SW 1271 (cell line): ENCODE measurements around the gene C14orf119.

Experiments
- DNase-seq, 2 experiments: peaks; one replicate each; lab custom pipeline; 2025; lab: John Stamatoyannopoulos, UW

C14orf119 gene

DNA sequence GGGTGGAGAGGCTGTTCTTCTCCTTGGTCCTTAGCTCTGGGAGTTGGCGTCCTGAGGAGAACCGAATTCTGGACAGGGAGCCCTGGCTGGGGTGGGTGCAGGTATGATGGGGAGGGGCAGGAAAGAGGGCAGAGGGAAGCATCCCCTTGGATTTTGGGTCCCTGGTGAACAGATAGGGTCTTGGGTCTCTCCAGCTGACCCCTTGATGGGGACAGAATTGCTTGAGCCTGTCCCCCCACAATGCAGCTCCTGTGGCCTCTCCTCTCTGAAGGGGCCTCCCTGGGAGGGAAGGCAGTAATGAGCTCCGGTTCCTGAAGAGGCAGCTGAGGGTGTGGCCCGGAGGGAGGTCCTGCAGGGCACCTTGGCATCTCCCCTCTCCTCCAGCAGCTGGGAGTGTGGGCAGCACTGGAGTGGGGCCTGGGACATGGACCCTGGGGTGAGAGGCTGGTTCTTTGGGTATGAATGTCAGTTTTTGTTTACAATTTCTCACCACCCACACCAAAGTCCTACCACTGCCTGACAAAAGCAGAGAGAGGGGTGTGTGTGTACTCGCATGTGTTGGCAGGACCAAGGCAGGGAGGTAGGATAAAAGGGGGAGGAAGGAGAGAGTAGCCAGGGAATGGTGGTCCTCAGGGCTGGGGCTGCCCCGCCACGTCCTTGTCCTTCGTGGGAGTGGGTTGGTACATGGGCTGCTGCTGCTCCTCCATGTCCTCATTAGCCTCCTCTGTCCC is 31.4 kb downstream of the C14orf119 start:
- DNase-seq, result no peak

DNA sequence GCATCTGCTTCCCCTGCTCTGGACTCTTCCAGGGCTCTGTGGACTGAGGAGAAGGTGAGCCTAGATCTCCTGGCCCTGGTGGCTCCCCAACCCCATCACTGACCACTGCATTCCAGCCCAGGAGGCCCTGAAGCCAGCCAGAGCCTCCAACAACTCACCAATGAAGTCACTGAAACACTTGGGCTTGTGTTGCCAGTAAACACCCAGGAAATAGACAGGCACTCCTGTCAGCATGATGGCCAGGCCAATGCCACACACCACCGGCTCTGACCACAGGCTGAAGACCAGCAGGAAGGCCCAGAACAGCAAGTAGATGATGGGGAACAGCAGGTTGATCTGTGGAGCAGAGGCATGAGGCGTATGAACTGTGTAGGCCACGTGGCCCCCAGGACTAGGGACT is 32.6 kb downstream of the C14orf119 start:
- no peak for DNase-seq

DNA sequence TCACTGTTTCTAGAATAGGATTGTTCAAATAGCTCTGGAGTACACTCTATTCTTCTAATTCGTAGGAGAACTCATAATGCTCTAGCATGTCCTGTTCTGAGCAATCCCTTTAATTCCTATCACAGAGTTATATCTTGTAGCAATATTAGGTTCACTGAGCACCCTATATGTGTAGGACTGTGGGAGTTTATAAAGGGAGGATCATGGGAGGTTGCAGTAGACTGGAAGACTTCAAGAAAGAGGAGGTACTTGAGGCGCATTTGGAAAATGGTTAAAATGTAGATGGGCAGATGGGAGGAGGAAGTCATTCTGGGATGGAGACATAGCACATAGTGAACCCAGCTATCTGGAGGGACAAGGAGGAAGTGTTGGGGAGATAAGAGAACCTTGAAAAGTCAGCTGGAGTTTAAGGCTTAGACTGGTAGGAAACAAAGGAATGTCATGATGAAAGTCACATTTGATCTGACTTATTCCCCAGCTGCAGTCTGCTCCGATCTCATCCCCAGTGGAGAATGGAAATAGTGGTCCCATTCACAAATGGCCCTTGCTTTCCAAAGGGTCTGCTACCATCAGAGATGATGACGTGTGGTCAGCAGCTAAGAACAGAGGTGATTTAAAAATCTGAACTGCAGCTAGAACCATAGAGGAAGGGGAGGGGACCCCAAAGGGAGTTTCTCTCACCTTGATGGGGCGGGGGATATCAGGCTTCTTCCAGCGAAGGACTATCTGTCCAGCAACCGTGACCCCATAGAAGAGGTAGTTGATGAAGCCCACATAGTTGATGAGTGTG is 33.9 kb downstream of the C14orf119 start:
- no peak for DNase-seq

DNA sequence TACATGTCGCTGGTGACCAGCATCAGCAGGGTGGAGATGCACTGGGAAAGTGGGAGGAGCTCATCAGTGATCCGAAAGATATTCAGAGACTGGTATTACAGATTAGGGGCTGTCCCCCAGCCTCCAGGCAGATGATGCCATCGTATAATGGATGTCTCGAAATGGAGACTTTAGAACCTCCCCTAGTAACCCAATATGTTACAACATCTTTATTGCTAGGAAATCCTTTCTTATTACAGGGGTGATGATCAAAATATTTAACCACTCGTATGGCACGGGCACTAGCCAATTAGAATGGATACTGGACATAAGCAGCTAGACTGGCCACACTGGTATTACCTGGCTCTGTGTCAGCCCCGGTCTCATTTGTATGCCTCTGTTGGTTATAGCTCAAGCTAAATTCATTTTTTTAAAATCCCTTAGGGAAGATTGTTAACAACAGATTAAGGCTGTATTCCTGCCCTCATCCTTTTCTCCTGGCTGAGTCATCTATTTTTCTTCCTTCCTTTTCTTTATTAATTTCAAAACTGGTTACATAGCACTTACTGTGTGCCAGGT is 34.5 kb downstream of the C14orf119 start:
- no peak for DNase-seq

DNA sequence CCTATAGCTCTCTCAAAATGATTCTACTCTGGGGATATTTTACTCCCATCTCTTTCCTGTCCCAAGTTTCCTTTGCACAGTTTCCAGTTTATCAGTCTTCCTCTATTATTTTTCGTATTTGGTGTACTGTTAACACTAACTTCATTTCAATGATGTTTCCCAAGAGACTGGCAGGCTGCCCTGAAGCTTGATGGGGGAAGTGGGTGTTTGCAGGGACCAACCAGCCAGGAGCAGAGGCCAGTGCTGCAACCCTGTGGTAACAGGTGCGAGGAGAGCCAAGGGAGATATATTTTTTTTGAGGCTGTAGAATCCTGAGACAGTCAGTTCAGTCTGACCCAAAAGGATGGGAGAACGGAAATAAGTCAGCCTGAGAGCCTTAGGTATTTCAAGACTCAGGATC is 35.6 kb downstream of the C14orf119 start:
- DNase-seq, result no peak

DNA sequence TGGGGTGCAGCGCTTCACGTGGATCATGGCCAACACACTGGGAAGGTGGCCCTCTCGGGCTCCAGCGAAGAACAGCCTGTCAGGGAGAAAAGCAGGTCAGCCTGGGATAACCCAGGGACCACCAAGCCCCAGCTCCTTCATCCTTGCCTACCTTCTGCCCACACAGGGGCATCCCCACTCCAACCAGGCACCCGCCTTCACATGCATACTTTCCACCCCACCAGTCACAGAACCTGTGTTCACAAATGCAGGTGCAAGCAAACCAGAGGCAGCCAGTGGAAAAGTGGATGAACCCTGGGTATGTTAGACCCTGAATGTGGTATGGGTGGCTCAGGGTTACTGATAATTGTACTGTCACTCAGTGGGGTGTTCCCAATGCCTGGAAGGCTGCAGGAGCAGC is 36.2 kb downstream of the C14orf119 start:
- no peak for DNase-seq

DNA sequence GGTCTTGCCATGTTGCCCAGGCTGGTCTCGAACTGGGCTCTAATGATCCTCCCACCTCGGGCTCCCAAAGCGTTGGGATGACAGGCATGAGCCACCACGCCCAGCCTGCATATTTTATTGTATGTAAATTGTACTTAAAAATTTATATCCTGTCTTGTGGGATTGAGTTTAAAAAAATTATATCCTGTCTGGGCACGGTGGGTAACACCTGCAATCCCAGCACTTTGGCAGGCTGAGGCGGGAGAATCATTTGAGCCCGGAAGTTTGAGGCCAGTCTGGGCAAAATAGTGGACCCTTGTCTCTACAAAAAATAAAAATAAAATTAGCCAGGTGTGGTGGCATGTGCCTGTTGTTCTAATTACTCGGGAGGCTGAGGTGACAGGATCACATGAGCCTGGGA is 37.7 kb downstream of the C14orf119 start:
- no peak for DNase-seq

DNA sequence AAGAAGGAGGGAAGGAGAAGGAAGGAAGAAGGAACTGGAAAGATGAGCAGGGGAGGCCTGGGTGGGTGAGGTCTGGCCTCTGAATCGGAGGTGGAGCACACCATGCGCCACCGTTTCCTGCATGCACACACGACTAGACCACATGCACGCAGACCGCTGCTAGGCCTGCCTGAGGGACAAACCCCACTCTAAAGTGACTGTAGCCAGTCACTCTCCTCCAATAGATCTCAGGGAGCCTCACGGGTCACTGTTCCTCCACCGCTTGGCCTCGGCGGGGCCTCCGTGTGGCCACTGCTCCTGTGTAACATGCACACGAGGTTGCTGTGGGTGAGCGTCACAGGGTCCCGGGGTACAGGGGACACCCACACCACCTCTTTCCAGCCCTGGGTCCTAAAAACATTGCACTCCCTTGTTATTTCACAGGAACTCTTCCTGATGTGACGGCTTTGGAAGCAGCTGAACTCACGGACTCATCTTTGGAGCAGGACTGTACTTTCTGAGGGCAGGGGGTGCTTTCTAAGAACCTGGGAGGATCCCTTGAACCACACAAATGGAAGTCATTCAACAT is 41.3 kb downstream of the C14orf119 start:
- DNase-seq, result no peak

DNA sequence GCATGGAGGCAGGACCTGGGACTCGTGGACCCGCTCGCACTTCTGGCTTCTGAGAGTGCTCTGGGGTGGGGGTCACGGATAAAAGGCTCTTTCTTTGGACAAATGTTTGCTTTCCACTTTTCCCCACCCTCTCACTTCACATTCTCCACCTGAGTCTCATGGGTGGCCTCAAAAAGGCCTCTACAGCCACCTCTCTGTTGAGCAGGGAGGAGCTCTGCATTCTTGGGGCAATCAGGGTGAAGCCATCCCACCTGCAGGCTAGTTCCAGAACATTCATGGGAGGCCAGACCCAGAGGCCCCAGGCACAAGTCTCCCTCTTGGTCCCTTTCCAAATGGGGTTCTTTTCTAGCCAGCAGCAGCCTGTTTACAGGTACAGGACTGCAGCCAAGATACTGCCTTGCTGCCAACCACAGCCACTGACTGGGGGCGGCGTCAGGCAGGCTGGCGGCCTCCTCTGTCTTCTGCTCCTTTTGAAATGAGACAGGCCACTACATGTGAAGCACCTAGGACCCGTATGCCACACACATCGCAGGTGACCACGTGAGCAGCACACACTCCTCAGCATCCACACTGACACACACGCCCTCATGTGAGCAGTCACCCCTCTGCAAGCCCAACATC is 42.0 kb downstream of the C14orf119 start:
- DNase-seq, result no peak

DNA sequence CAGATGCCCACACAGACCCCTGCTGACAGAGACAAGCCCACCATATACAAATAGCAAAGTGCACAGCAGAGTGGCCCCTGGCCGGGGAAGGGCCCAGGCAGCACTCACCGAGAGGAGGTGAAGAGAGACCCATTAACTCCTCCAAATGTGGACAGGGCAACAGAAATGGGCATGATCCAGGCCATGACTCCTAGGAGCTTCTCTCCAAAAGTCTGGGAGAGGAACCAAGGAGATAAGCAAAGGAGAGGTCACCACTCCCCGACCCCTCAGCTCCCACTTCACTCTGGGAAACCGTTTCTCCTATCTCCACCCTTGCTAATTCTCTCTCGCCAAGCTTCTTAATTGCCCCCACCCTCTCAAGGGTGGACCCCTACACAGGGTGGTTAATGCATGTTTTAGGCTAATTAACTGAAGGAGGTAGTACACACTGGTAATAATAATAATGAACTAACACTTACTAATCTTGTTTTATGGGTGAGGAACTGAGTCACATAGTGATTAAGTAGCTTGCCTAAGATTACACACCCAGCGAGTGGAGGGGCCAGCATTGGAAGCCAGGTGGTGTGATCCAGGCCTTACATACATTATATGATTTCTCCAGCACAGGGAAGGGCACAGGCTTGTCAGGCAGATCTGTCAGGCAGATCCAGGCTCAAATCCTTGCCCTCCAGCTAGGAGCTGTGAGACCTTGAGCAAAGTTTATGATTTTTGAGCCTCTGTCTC is 42.7 kb downstream of the C14orf119 start:
- DNase-seq, result no peak

DNA sequence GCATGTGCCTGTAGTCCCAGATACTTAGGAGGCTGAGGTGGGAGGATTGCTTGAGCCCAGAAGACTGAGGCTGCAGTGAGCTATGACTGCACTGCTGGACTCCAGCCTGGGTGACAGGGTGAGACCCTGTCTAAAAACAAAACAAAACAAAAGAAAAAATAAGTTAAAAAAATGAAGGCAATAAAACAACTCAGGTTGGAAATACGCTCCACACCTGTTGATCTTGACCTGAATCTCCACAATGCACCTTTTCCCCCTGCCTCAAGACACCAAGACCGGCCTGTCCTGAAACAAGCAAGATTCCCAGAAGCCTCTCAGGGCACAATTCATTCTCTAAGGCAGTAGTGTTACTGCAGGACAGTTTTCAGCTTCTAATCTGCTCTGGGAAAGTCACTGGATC is 44.6 kb downstream of the C14orf119 start:
- DNase-seq, result no peak

DNA sequence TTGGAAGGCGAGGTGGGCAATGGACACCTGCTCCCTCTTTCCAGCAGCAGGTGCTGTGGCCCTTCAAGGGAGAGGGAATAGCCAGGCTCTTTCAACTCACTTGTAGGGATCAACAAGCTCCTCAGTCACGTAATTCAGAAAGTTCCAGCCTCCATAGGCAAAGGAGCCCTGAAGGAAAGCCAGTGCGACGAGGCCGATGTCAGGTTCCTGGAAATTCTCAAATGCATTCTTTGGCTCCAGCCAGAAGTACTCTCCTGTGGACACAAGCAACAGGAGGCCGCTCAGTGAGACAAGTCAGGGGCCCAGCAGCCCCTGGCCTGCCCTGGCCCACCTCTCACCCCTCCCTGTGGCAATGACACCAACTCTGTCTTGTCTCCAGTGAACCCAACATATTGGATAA is 45.1 kb downstream of the C14orf119 start:
- DNase-seq, result no peak

DNA sequence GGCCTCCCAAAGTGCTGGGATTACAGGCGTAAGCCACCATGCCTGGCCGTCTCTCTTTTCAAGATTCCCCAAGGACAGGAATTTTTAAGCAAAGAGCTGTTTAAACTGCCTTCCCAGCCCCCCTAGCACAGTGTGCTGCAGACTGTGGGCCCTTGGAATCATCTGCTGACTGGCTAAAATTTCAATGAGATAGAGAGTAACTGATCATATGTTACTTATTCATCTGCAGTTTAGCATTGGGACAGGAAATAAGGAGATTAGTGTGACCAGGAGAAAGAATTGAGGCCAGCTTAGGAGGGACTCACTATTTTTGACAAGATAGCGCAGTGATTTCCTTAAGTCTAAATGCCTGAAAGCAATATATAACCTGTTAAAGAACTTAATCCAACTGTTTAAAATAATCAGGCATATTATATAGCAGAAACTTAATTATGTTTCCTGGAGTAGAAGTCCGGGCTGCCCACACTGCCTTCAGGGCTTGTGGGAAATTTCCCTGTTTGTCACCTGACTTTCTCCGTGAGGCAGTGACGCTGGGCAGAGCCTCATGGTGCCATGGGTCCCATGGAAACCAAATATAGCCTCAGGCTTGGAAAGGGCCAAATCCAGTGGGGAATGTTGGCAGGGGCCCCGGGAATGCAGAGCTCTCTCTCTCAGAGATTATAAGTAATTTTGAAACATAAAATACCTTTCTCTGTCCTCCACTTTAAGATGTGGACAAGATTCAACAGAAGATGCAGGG is 46.6 kb downstream of the C14orf119 start:
- no peak for DNase-seq

DNA sequence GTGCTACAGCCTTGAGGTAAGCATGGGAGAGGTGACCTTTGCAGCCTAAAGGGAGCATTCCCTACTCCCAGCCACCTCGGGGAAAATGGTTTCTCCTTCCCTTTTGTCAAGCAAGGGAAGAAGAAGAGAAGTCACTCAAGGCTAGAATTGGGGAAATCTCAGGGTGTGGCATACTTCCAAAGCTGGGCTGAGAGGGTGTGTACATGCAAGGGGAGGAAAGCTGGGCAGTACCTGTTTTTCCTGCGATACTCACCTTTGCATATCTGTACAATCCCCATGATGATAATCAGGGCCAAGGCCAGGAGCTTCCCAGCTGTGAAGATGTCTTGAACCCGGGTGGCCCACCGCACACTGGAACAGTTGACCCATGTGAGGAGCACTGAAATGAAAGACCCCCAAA is 47.5 kb downstream of the C14orf119 start:
- DNase-seq, result no peak

DNA sequence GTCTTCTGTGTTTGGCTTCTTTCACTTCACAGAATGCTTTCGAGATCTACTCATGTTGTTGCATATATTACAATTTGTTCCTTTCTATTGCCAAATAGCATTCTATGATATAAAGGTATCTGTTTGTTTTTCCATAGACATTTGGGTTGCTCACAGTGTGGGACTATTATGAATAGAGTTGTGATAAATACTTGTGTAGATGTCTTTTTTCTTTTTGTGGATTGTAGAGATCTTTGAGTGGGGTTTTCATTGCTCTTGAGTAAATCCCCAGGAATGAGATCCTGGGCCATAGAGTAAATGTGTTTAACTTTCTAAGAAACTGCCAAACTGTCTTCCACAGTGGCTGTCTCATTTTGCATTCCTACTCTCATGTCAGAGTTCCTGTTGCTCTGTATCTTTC is 48.6 kb downstream of the C14orf119 start:
- DNase-seq, result no peak

DNA sequence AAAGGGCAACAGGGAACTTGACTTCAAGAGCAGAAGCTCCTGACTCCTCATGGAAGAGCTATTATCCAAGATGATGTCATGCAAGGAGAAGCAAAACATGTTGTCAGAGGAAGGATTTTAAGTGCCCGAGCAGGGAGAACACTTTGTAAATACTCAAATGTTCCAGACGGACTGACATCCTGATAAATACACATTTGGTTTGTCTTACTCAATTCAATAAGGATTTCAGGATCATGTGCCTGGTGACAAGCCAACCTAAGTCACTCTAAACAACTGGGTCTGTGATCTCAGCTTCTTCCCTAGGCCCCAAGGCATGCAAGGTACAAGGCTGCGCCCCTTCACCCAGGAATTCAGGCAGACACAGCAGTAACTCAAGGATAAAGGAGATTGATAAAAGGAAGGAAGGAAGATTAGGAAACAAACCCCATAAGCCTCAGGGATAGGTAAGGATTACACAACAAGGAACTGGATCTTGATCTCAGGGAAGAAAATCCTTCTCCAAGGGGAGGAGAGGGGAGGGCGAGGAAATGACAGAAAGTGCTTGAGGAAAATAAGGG is 50.6 kb downstream of the C14orf119 start:
- no peak for DNase-seq

DNA sequence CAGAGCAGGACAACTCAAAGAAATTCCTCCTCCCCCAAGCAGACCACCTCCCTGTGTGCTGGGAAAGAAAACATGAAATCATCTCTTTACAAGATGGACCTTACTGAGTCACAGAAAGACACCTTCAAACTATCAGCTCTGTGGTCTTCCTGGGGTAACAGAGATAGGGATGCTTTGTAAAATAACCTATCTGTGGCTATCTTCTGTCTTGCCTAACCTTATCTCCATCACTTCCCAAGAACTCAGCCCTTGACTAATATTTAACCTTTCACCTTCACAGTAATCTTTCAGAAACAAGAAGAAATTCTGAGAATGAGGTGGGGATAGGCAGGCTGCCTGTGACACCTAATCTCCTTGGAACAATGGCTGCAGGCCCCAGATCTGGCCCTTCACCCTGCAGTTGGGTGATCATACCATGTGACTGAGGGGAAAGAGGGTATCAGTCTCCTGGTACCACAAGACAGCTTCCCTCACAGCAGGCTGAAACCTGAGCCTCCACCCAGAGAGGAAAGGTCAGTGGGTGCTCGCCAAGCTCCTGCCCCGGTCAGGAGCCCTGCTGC is 51.1 kb downstream of the C14orf119 start:
- no peak for DNase-seq

DNA sequence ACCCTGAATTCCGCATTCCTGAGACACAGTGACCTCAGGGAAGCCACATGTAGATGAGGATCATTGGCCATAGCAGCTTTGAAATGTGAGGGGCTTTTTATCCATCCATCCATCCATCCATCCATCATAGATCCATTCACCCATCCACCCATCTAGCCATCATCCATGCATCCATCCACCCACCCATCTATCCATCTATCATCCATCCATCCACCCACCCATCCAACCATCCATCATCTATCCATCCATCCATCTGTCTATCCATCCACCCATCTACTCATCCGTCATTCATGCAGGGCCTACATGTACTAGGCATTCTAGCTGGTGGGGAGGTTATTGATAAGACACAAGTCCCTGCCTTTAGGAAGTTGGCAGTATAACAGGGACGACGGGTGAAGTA is 51.7 kb downstream of the C14orf119 start:
- DNase-seq, result no peak

DNA sequence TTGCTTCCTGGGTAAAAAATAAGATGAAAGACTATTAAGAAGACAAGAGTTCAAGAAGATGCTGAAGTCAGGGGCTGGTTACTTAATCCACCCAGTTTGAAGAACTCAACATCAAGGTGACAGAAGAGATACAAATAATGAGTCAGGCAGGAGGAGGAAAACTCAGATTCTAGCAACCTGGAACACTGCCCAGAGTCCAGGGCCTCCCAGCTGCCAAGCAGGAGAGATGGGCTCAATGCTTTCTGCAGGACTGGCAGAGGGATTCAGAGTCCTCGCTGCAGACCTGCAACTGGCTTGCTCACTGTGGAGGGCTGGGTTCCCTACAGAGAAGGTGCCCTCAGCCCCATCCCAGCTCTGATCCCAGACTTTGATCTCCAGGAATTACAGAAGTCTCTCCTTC is 52.4 kb downstream of the C14orf119 start:
- DNase-seq, result no peak

DNA sequence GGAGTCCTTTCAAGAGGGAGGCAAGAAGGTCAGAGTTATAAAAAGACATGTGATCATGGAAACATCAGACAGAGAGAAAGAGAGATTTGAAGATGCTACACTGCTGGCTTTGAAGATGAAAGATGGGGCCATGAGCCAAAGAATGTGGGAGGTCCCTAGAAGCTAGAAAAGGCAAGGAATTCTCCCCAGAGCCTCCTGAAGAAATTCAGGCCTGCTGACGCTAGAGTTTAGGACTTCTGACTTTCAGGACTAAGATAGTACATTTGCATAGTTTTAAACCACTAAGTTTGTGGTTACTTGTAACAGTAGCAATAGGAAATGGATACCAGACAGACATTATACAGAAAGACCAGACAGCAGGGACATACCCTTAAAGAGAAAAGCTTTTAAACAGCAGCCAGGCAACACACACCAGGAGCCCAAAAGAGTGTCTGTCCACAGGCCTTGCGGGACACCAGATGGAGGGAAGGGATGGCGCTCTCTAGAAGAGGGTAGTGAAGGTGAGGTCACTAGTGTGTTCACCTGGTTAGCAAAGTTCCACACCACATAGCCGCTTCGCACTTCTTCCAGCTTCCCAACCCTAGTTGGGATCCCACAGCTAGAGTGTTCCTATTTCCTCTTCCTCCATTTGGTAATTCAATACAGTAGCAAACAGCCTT is 53.4 kb downstream of the C14orf119 start:
- DNase-seq, result no peak
